HG03135 (cell line): ENCODE data around the gene ROMO1.

Experiments used
- ATAC-seq: cut with Tn5 transposase; IDR thresholded peaks from one replicate; pipeline ENCODE4 v1.9.1; 2021; ENCODE audit warnings: mild to moderate bottlenecking, moderate library complexity; ENCODE audit not compliant: unreplicated experiment

The ROMO1 gene

GRCh38 chr20:35729283-35729807, 30.1 kb downstream of the ROMO1 start:
- ATAC-seq: no peak

GRCh38 chr20:35729836-35730582, 30.8 kb downstream of the ROMO1 start:
- ATAC-seq: no peak

- no peak for ATAC-seq
Measured at GRCh38 chr20:35730583-35731468, 31.6 kb downstream of the ROMO1 start.

- no peak for ATAC-seq
Measured at GRCh38 chr20:35731469-35731788, 32.2 kb downstream of the ROMO1 start.

- no peak for ATAC-seq
Measured at GRCh38 chr20:35731862-35732643, 32.8 kb downstream of the ROMO1 start.

- no peak for ATAC-seq
Measured at GRCh38 chr20:35732644-35732982, 33.4 kb downstream of the ROMO1 start.

GRCh38 chr20:35734374-35734773, 35.2 kb downstream of the ROMO1 start:
- no peak for ATAC-seq

GRCh38 chr20:35734777-35735649, 35.8 kb downstream of the ROMO1 start:
- no peak for ATAC-seq

GRCh38 chr20:35735826-35736470, 36.7 kb downstream of the ROMO1 start:
- no peak for ATAC-seq

- no peak for ATAC-seq
Measured at GRCh38 chr20:35737865-35738333, 38.7 kb downstream of the ROMO1 start.

- no peak for ATAC-seq
Measured at GRCh38 chr20:35738410-35739179, 39.4 kb downstream of the ROMO1 start.

GRCh38 chr20:35739294-35740163, 40.3 kb downstream of the ROMO1 start:
- ATAC-seq: no peak

GRCh38 chr20:35741892-35742740, 42.9 kb downstream of the ROMO1 start, which contains the start of gene RBM39:
RBM39 (minus strand) TSS chr20:35742260; CDS start chr20:35740874, 1,386 bp downstream.
- ATAC-seq: peak; percentile 85

- no peak for ATAC-seq
Measured at GRCh38 chr20:35742741-35743523, 43.7 kb downstream of the ROMO1 start.

- ATAC-seq: no peak
Measured at GRCh38 chr20:35743693-35744491, 44.7 kb downstream of the ROMO1 start.
